Measurements from ENCODE around the gene ATG3.

DNA sequence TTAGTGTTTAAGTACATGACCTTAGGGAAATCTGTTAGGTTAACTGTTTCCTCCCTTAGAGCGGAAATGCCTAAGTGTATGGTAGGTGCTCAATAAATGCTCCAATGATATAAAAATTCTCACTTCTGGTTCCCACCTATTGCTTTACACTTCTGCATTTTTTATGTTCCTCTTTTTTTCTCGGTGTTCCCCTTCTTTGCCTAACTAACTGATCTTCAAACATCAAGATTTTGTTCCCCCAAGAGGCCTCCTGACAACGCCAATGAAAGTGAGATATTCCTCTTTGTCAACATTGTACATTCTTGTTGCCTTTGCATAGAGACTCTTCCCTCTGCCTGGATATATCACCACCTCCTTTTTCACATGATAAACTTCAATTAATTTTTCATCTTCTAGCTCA, 17.5 kb upstream of the ATG3 start:
- TF ChIP-seq, protein P1, sequence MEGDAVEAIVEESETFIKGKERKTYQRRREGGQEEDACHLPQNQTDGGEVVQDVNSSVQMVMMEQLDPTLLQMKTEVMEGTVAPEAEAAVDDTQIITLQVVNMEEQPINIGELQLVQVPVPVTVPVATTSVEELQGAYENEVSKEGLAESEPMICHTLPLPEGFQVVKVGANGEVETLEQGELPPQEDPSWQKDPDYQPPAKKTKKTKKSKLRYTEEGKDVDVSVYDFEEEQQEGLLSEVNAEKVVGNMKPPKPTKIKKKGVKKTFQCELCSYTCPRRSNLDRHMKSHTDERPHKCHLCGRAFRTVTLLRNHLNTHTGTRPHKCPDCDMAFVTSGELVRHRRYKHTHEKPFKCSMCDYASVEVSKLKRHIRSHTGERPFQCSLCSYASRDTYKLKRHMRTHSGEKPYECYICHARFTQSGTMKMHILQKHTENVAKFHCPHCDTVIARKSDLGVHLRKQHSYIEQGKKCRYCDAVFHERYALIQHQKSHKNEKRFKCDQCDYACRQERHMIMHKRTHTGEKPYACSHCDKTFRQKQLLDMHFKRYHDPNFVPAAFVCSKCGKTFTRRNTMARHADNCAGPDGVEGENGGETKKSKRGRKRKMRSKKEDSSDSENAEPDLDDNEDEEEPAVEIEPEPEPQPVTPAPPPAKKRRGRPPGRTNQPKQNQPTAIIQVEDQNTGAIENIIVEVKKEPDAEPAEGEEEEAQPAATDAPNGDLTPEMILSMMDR (IDR thresholded peaks at IDR 0.05; ENCODE audit: low read depth, low read length, poor library complexity, severe bottlenecking) = no peak
- TF ChIP-seq EZH2phosphoT487 (IDR thresholded peaks at IDR 0.05; ENCODE audit: borderline replicate concordance, low read length) = no peak

All from DOHH2 (cell line).